ENCODE results near the gene GKN2.
"Not testable (repeated sequence)": the region's sequence is repeated elsewhere in the genome, so short reads cannot be mapped to it uniquely, and the experiment has no call there.

GKN2 gene

GRCh38 chr2:68961380-68961779 is 8.7 kb upstream of the GKN2 start:
- in situ Hi-C loops (cut with HindIII; ENCODE audit: low sequenced_read_pairs) = no loop called here

GRCh38 chr2:68959001-68959400 is 6.3 kb upstream of the GKN2 start:
- in situ Hi-C loops (cut with HindIII; ENCODE audit: low sequenced_read_pairs) = no loop called here

GRCh38 chr2:68955432-68955831 is 2.7 kb upstream of the GKN2 start:
- in situ Hi-C loops (cut with HindIII; ENCODE audit: low sequenced_read_pairs) = not testable (repeated sequence)

- in situ Hi-C loops (cut with HindIII; ENCODE audit: low sequenced_read_pairs) = no loop called here
Measured at GRCh38 chr2:68951899-68952298, 794 bp downstream of the GKN2 start.

- in situ Hi-C loops (cut with HindIII; ENCODE audit: low sequenced_read_pairs) = loop anchor here (25.0 kb wide), 1 partner anchor 461 kb away; no protein-coding TSS in a partner anchor
Measured at GRCh38 chr2:68948710-68949109, 4.0 kb downstream of the GKN2 start.

GRCh38 chr2:68946117-68946516 is 6.6 kb downstream of the GKN2 start:
- in situ Hi-C loops (cut with HindIII; ENCODE audit: low sequenced_read_pairs) = loop anchor here (25.0 kb wide), 1 partner anchor 459 kb away; no protein-coding TSS in a partner anchor

GRCh38 chr2:68943581-68944568 is 8.8 kb downstream of the GKN2 start:
- in situ Hi-C loops (cut with HindIII; ENCODE audit: low sequenced_read_pairs) = loop anchor here (25.0 kb wide), 1 partner anchor 457 kb away; no protein-coding TSS in a partner anchor

GRCh38 chr2:68942827-68943226 is 9.9 kb downstream of the GKN2 start:
- in situ Hi-C loops (cut with HindIII; ENCODE audit: low sequenced_read_pairs) = loop anchor here (25.0 kb wide), 1 partner anchor 456 kb away; no protein-coding TSS in a partner anchor

- in situ Hi-C loops (cut with HindIII; ENCODE audit: low sequenced_read_pairs) = loop anchor here (25.0 kb wide), 1 partner anchor 453 kb away; no protein-coding TSS in a partner anchor
Measured at GRCh38 chr2:68940369-68940768, 12.3 kb downstream of the GKN2 start.

GRCh38 chr2:68939962-68940361 is 12.7 kb downstream of the GKN2 start:
- in situ Hi-C loops (cut with HindIII; ENCODE audit: low sequenced_read_pairs) = loop anchor here (25.0 kb wide), 1 partner anchor 453 kb away; no protein-coding TSS in a partner anchor

- in situ Hi-C loops (cut with HindIII; ENCODE audit: low sequenced_read_pairs) = loop anchor here (25.0 kb wide), 1 partner anchor 452 kb away; no protein-coding TSS in a partner anchor
Measured at GRCh38 chr2:68938938-68939337, 13.8 kb downstream of the GKN2 start.

- in situ Hi-C loops (cut with HindIII; ENCODE audit: low sequenced_read_pairs) = loop anchor here (25.0 kb wide), 1 partner anchor 450 kb away; no protein-coding TSS in a partner anchor
Measured at GRCh38 chr2:68937346-68938055, 15.2 kb downstream of the GKN2 start.

- in situ Hi-C loops (cut with HindIII; ENCODE audit: low sequenced_read_pairs) = loop anchor here (25.0 kb wide), 1 partner anchor 450 kb away; no protein-coding TSS in a partner anchor
Measured at GRCh38 chr2:68936889-68937288, 15.8 kb downstream of the GKN2 start.

GRCh38 chr2:68936427-68936826 is 16.3 kb downstream of the GKN2 start:
- in situ Hi-C loops (cut with HindIII; ENCODE audit: low sequenced_read_pairs) = loop anchor here (25.0 kb wide), 1 partner anchor 449 kb away; no protein-coding TSS in a partner anchor

- in situ Hi-C loops (cut with HindIII; ENCODE audit: low sequenced_read_pairs) = loop anchor here (25.0 kb wide), 1 partner anchor 448 kb away; no protein-coding TSS in a partner anchor
Measured at GRCh38 chr2:68935471-68935870, 17.2 kb downstream of the GKN2 start.

- in situ Hi-C loops (cut with HindIII; ENCODE audit: low sequenced_read_pairs) = loop anchor here (25.0 kb wide), 1 partner anchor 447 kb away; no protein-coding TSS in a partner anchor
Measured at GRCh38 chr2:68934021-68934420, 18.7 kb downstream of the GKN2 start.

GRCh38 chr2:68932402-68932801 is 20.3 kb downstream of the GKN2 start:
- in situ Hi-C loops (cut with HindIII; ENCODE audit: low sequenced_read_pairs) = loop anchor here (25.0 kb wide), 1 partner anchor 445 kb away; no protein-coding TSS in a partner anchor

- in situ Hi-C loops (cut with HindIII; ENCODE audit: low sequenced_read_pairs) = loop anchor here (25.0 kb wide), 1 partner anchor 444 kb away; no protein-coding TSS in a partner anchor
Measured at GRCh38 chr2:68931799-68932198, 20.9 kb downstream of the GKN2 start.

GRCh38 chr2:68931149-68931711 is 21.5 kb downstream of the GKN2 start:
- in situ Hi-C loops (cut with HindIII; ENCODE audit: low sequenced_read_pairs) = loop anchor here (25.0 kb wide), 1 partner anchor 444 kb away; no protein-coding TSS in a partner anchor

GRCh38 chr2:68926796-68927195 is 25.9 kb downstream of the GKN2 start:
- in situ Hi-C loops (cut with HindIII; ENCODE audit: low sequenced_read_pairs) = loop anchor here (25.0 kb wide), 1 partner anchor 439 kb away; no protein-coding TSS in a partner anchor

Data from DLD1 (cell line).